Ovary (tissue), 9 donors: Measurements from ENCODE around the gene UBXN7. TPM values are rescaled to one million over a fixed set of nuclear protein-coding genes. Genes with fewer than 3 reads are reported as not detected.

Experiments used
- DNase-seq, 5 donors: peaks; one replicate each; pipeline ENCODE4 v3.0.0-alpha.2; 2019 to 2020
- H3K27ac ChIP-seq, 2 donors: fragments of 200-600 bp; one replicate each; pipeline versions ENCODE4 v1.5.1 to v1.8.0; 2019 to 2022
- H3K27me3 ChIP-seq: fragments of 200-600 bp; one replicate; pipeline ENCODE4 v1.8.0; 2022
- H3K36me3 ChIP-seq: fragments of 200-600 bp; sonication (generic); one replicate; pipeline ENCODE4 v1.5.1; 2019
- H3K4me1 ChIP-seq: one replicate; pipeline ENCODE4 v1.8.1; 2013; ENCODE audit warnings: mild to moderate bottlenecking, moderate library complexity; ENCODE audit not compliant: insufficient read depth
- H3K4me3 ChIP-seq: fragments of 200-600 bp; sonication (generic); one replicate; pipeline ENCODE4 v1.5.1; 2017
- H3K9me3 ChIP-seq, 2 donors: fragments of 200-600 bp in 1 of 2; sonication (generic) in 1 of 2; one replicate each; pipeline versions ENCODE4 v1.5.1 to v1.8.1; 2013 to 2019; ENCODE audit warnings: mild to moderate bottlenecking in 1 of 2, moderate library complexity in 1 of 2
- CTCF ChIP-seq, 3 donors: fragments of 450-650 bp in 2 of 3; fragments of 200-600 bp in 1 of 3; IDR thresholded peaks; one replicate each; pipeline versions ENCODE4 v1.5.1 to v1.8.0; 2016 to 2022; ENCODE audit warnings: antibody characterized with exemption in 3 of 3, mild to moderate bottlenecking in 1 of 3
- EP300 ChIP-seq: sonication (generic); formaldehyde crosslinking; IDR thresholded peaks from one replicate; pipeline ENCODE4 v1.6.1; 2017; ENCODE audit warnings: antibody characterized with exemption
- POLR2A ChIP-seq: fragments of 450-650 bp; IDR thresholded peaks from one replicate; pipeline ENCODE4 v1.6.1; 2017; ENCODE audit warnings: antibody characterized with exemption, mild to moderate bottlenecking, moderate library complexity
- WGBS, 3 donors: extraction: QIAGEN DNeasy Blood & Tissue Kit in 1 of 3; methylation state at CpG; one replicate each; pipeline versions ENCODE4 v1.1.5 to v1.1.7; 2013 to 2017; 5-methylcytosine and 5-hydroxymethylcytosine counted together
- intact Hi-C, 4 donors: fragments of 100-400 bp; cut with DNase I; formaldehyde crosslinking; loops; one replicate each; pipeline versions ENCODE4 v1.11.0 to v1.15.1; 2022 to 2023
- polyA plus RNA-seq, 2 donors: library from polyadenylated mRNA; stranded (reverse); fragments of 200-250 nt in 1 of 2; fragments of 350-450 nt in 1 of 2; fragmentation: Illumina TruSeq in 1 of 2; extraction: RNeasy Lipid Tissue Mini Kit (QIAGEN cat#74804) in 1 of 2; gene quantifications; one replicate each; pipeline ENCODE4 v1.2.3, GENCODE V29; 2013 to 2014
- total RNA-seq, 7 donors: library from RNA; depleted of rRNA in 2 of 7; stranded (reverse); fragments of >200 nt in 2 of 7; fragmentation: NEBNext Ultra II Directional in 3 of 7; extraction: Animal tissue kit (Norgen Biotek cat#: 25700) in 3 of 7; gene quantifications; one replicate each; pipeline versions ENCODE4 v1.1.0 to v1.2.4, GENCODE V29; 2016 to 2023
- donor health status: DM: no; HTN: no; CAD: no; lungs with moderate emphysema.
- donor health status: DM: no; HTN: no; CAD: no.
- donor health status: Bipolar disorder and iron deficiency.
- donor health status: DM: yes; HTN: yes; CAD: no.
- donor health status: DM: no; HTN: no; CAD: no.
- donor health status: DM: yes; HTN: yes; CAD: no.

The UBXN7 gene
- total and polyA plus RNA-seq, 9 donors: 13.0 to 71.4 (median 58.5) TPM

- Histone ChIP-seq H3K27me3 (no peaks in the 10 kb centered on the region), H3K4me3 (no peak overlapping the region), H3K36me3 (no peaks in the 10 kb centered on the region), H3K27ac (no peak overlapping the region), H3K9me3 (no peaks in the 10 kb centered on the region), H3K4me1 (peaks cover 2% of the 10 kb centered on the region)
- WGBS, 3 donors: 74 to 87% (median 82%) methylated on average over 7 of the region's 7 CpGs
- intact Hi-C loops: no loop called here
- DNase-seq: no peak
- TF ChIP-seq EP300 (no peak), POLR2A (no peak), CTCF (IDR thresholded peaks at IDR 0.05) (no peak)
Measured at GRCh38 chr3:196357905-196358304, 74.3 kb downstream of the UBXN7 start.

- H3K36me3 ChIP-seq: no peaks in the 10 kb centered on the region
Measured at GRCh38 chr3:196356556-196356955, 75.7 kb downstream of the UBXN7 start.

GRCh38 chr3:196355668-196356067 lies 76.6 kb downstream of the UBXN7 start:
- no peak for DNase-seq
- no peak for TF ChIP-seq CTCF (IDR thresholded peaks at IDR 0.05)
- no peak for TF ChIP-seq POLR2A
- TF ChIP-seq EP300: no peak
- H3K27me3 ChIP-seq: no peaks in the 10 kb centered on the region
- H3K4me1 ChIP-seq: peaks cover 2% of the 10 kb centered on the region
- H3K9me3 ChIP-seq: no peaks in the 10 kb centered on the region
- H3K36me3 ChIP-seq: no peaks in the 10 kb centered on the region
- H3K27ac ChIP-seq: no peak overlapping the region
- 89 to 96% (median 92%) methylated on average over 1 of the region's 1 CpG for WGBS, 3 donors
- intact Hi-C loops: no loop called here
- no peak overlapping the region for H3K4me3 ChIP-seq

More at GRCh38 chr3:196356556-196356955, 75.7 kb downstream of the UBXN7 start:
- Histone ChIP-seq H3K4me1 (peaks cover 2% of the 10 kb centered on the region), H3K9me3 (no peaks in the 10 kb centered on the region), H3K27ac (no peak overlapping the region), H3K4me3 (no peak overlapping the region), H3K27me3 (no peaks in the 10 kb centered on the region)
- TF ChIP-seq CTCF (IDR thresholded peaks at IDR 0.05): no peak
- no peak for TF ChIP-seq EP300
- no peak for TF ChIP-seq POLR2A
- intact Hi-C loops: no loop called here
- WGBS, 3 donors: 82 to 87% (median 85%) methylated on average over 4 of the region's 4 CpGs
- DNase-seq: no peak

GRCh38 chr3:196354132-196354531 lies 78.1 kb downstream of the UBXN7 start:
- no peak for DNase-seq
- H3K27ac ChIP-seq: no peak overlapping the region
- H3K27me3 ChIP-seq: no peaks in the 10 kb centered on the region
- intact Hi-C loops: no loop called here
- no peaks in the 10 kb centered on the region for H3K4me1 ChIP-seq
- 84 to 87% (median 87%) methylated on average over 6 of the region's 6 CpGs for WGBS, 3 donors
- no peak overlapping the region for H3K4me3 ChIP-seq
- H3K9me3 ChIP-seq: no peaks in the 10 kb centered on the region
- TF ChIP-seq CTCF (IDR thresholded peaks at IDR 0.05): no peak
- no peak for TF ChIP-seq EP300
- no peak for TF ChIP-seq POLR2A
- H3K36me3 ChIP-seq: no peaks in the 10 kb centered on the region
